Lower lobe of right lung (tissue), 2 donors: ENCODE measurements around the gene FGD5. TPM values are rescaled to one million over a fixed set of nuclear protein-coding genes. Genes with fewer than 3 reads are reported as not detected.

ENCODE experiments used
- ATAC-seq, 2 donors: fragments of 200-7000 bp; cut with Tn5 transposase; one replicate each; pipeline ENCODE4 v1.9.1; 2020 to 2022; ENCODE audit warnings: mild to moderate bottlenecking in 2 of 2, moderate library complexity in 2 of 2
- DNase-seq: peaks from one replicate; pipeline ENCODE4 v3.0.0-alpha.2; 2020
- H3K27ac ChIP-seq: fragments of 200-600 bp; one replicate; pipeline ENCODE4 v1.8.0; 2022
- H3K27me3 ChIP-seq: fragments of 200-600 bp; one replicate; pipeline ENCODE4 v1.8.0; 2022; ENCODE audit warnings: low read depth
- H3K36me3 ChIP-seq: fragments of 200-600 bp; one replicate; pipeline ENCODE4 v1.8.0; 2022; ENCODE audit warnings: mild to moderate bottlenecking
- H3K4me1 ChIP-seq: fragments of 200-600 bp; one replicate; pipeline ENCODE4 v1.8.0; 2022
- H3K4me3 ChIP-seq: fragments of 200-600 bp; one replicate; pipeline ENCODE4 v1.8.0; 2022; ENCODE audit warnings: mild to moderate bottlenecking
- H3K9me3 ChIP-seq: fragments of 200-600 bp; one replicate; pipeline ENCODE4 v1.8.0; 2022
- intact Hi-C: fragments of 100-400 bp; cut with DNase I; formaldehyde crosslinking; loops from one replicate; pipeline ENCODE4 v1.11.0; 2022
- total RNA-seq: library from RNA; stranded (reverse); fragmentation: NEBNext Ultra II Directional; extraction: Animal tissue kit (Norgen Biotek cat#: 25700); gene quantifications from one replicate; pipeline ENCODE4 v1.2.1, GENCODE V29; 2021
- TF ChIP-seq, protein P1 (sequence below): fragments of 200-600 bp; IDR thresholded peaks from one replicate; pipeline ENCODE4 v1.8.0; 2022; ENCODE audit warnings: antibody characterized with exemption, mild to moderate bottlenecking
- donor health status: DM: no; HTN: yes; CAD: no; lungs with severe emphysema.

The FGD5 gene
- total RNA-seq, 1 donor from 2014 or later, result 85.0 TPM

GRCh38 chr3:14967285-14967684 lies 148.5 kb downstream of the FGD5 start:
- Histone ChIP-seq H3K4me1 (no peaks in the 10 kb centered on the region), H3K4me3 (no peak overlapping the region), H3K27ac (no peak overlapping the region), H3K36me3 (peaks cover 34% of the 10 kb centered on the region), H3K27me3 (no peaks in the 10 kb centered on the region), H3K9me3 (no peaks in the 10 kb centered on the region)
- TF ChIP-seq, protein P1, sequence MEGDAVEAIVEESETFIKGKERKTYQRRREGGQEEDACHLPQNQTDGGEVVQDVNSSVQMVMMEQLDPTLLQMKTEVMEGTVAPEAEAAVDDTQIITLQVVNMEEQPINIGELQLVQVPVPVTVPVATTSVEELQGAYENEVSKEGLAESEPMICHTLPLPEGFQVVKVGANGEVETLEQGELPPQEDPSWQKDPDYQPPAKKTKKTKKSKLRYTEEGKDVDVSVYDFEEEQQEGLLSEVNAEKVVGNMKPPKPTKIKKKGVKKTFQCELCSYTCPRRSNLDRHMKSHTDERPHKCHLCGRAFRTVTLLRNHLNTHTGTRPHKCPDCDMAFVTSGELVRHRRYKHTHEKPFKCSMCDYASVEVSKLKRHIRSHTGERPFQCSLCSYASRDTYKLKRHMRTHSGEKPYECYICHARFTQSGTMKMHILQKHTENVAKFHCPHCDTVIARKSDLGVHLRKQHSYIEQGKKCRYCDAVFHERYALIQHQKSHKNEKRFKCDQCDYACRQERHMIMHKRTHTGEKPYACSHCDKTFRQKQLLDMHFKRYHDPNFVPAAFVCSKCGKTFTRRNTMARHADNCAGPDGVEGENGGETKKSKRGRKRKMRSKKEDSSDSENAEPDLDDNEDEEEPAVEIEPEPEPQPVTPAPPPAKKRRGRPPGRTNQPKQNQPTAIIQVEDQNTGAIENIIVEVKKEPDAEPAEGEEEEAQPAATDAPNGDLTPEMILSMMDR, result no peak
- no peak for DNase-seq
- no peak for ATAC-seq
- intact Hi-C loops, result no loop called here

GRCh38 chr3:14969671-14970070 lies 150.9 kb downstream of the FGD5 start:
- ATAC-seq (no peak), DNase-seq (no peak)
- Histone ChIP-seq H3K4me3 (no peak overlapping the region), H3K9me3 (no peaks in the 10 kb centered on the region), H3K27ac (no peak overlapping the region), H3K27me3 (no peaks in the 10 kb centered on the region), H3K4me1 (no peaks in the 10 kb centered on the region), H3K36me3 (peaks cover 42% of the 10 kb centered on the region)
- TF ChIP-seq, protein P1, result no peak
- intact Hi-C loops, result no loop called here

GRCh38 chr3:14976317-14976716 lies 157.6 kb downstream of the FGD5 start:
- H3K36me3 ChIP-seq, result peaks cover 23% of the 10 kb centered on the region
- no peaks in the 10 kb centered on the region for H3K27me3 ChIP-seq
- H3K4me1 ChIP-seq, result peaks cover 16% of the 10 kb centered on the region
- H3K27ac ChIP-seq, result no peak overlapping the region
- no peaks in the 10 kb centered on the region for H3K9me3 ChIP-seq
- TF ChIP-seq, protein P1, result no peak
- no peak overlapping the region for H3K4me3 ChIP-seq
- intact Hi-C loops, result no loop called here
- no peak for ATAC-seq
- DNase-seq, result no peak

DNA sequence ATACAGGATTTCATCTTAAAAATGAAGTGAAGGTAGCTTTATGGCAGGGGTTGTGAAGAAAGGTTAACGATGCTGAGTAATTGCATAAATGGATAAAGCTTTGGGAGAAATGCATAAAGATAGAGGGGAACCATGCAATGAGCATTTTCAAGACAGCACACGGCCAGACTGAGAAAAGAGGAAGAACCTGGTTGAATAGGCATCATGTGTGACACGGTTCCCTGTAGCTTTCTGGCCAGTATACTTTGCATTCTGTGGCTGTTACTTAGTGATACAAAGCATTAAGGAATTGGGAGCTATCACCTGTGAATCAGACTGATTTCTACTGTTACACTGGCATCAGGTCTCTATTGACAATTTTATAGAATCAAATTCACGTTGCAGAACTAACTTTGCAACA lies 161.9 kb downstream of the FGD5 start:
- no peaks in the 10 kb centered on the region for H3K36me3 ChIP-seq
- no peak overlapping the region for H3K27ac ChIP-seq
- peaks cover 3% of the 10 kb centered on the region for H3K9me3 ChIP-seq
- no peak for DNase-seq
- ATAC-seq, result no peak
- TF ChIP-seq, protein P1, result no peak
- H3K4me1 ChIP-seq, result peaks cover 14% of the 10 kb centered on the region
- H3K4me3 ChIP-seq, result no peak overlapping the region
- no peaks in the 10 kb centered on the region for H3K27me3 ChIP-seq
- intact Hi-C loops, result no loop called here

Other genes with a start within 250 kb of the FGD5 start
- 18.2 TPM for gene CCDC174, start 167.2 kb upstream of the FGD5 start, total RNA-seq
- gene C3orf20, start 143.8 kb upstream of the FGD5 start, total RNA-seq, result not detected
- gene NR2C2, start 128.6 kb downstream of the FGD5 start, total RNA-seq, result 56.7 TPM
- 73.5 TPM for gene MRPS25, start 246.4 kb downstream of the FGD5 start, total RNA-seq